ENCODE data around the gene PITPNC1. TPM values are rescaled to one million over a fixed set of nuclear protein-coding genes. Genes with fewer than 3 reads are reported as not detected.

PITPNC1 gene
- total RNA-seq, 1 experiment from 2014 or later, result 23.1 TPM

DNA sequence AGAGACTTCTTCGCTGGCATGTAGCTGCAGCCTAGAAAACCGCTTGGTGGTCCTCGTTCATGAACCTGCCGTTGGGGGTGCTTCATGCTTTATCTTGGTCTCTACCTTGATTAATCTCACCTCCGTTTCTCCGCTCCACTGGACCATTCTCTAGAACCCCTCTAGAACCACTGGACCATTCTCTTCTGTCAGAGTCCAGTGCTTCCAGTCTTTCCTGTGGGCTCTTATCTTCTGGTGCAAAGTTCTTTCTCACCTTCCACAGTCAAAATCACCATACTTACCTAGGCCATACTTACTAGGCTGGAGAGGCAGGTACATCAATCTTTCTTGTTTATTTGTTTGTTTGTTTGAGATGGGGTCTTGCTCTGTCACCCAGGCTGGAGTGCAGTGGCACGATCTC, 71.4 kb downstream of the PITPNC1 start:
- no TSS peak for BruUV-seq (replicated peaks)
- Histone ChIP-seq H3K9me3 (ENCODE audit: low read length) (no peaks in the 10 kb centered on the region), H2AFZ (ENCODE audit: low read length) (no peak overlapping the region), H3K27ac (ENCODE audit: low read length) (no peak overlapping the region), H3K4me2 (ENCODE audit: low read length) (no peak overlapping the region), H3K36me3 (ENCODE audit: low read depth, low read length) (no peaks in the 10 kb centered on the region), H3K79me2 (ENCODE audit: low read length) (no peaks in the 10 kb centered on the region), H3K4me3 (ENCODE audit: low read length) (no peak overlapping the region), H3K9ac (ENCODE audit: low read length) (no peak overlapping the region), H3K4me1 (ENCODE audit: insufficient read depth, low read length) (no peaks in the 10 kb centered on the region), H4K20me1 (ENCODE audit: low read length) (no peaks in the 10 kb centered on the region), H3K27me3 (ENCODE audit: low read length) (no peaks in the 10 kb centered on the region), H3K9me2 (replicated peaks; ENCODE audit: low read length) (no peaks in the 10 kb centered on the region), H3F3A (ENCODE audit: low read length, unreplicated experiment) (no peaks in the 10 kb centered on the region)
- ChIA-PET CTCF (no interaction called here), POLR2A (ENCODE audit: unreplicated experiment) (no interaction called here)
- TF ChIP-seq EZH2phosphoT487 (IDR thresholded peaks at IDR 0.05; ENCODE audit: borderline replicate concordance, low read length), result no peak
- no peak for TF ChIP-seq EZH2 (IDR thresholded peaks at IDR 0.05; ENCODE audit: low read length, unreplicated experiment)
- TF ChIP-seq, protein P1, sequence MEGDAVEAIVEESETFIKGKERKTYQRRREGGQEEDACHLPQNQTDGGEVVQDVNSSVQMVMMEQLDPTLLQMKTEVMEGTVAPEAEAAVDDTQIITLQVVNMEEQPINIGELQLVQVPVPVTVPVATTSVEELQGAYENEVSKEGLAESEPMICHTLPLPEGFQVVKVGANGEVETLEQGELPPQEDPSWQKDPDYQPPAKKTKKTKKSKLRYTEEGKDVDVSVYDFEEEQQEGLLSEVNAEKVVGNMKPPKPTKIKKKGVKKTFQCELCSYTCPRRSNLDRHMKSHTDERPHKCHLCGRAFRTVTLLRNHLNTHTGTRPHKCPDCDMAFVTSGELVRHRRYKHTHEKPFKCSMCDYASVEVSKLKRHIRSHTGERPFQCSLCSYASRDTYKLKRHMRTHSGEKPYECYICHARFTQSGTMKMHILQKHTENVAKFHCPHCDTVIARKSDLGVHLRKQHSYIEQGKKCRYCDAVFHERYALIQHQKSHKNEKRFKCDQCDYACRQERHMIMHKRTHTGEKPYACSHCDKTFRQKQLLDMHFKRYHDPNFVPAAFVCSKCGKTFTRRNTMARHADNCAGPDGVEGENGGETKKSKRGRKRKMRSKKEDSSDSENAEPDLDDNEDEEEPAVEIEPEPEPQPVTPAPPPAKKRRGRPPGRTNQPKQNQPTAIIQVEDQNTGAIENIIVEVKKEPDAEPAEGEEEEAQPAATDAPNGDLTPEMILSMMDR (conservative IDR thresholded peaks at IDR 0.05; ENCODE audit: low read depth, low read length), result no peak
- no peak for DNase-seq
- intact Hi-C loops (cut with micrococcal nuclease), result no loop called here
- ATAC-seq, result no peak

DNA sequence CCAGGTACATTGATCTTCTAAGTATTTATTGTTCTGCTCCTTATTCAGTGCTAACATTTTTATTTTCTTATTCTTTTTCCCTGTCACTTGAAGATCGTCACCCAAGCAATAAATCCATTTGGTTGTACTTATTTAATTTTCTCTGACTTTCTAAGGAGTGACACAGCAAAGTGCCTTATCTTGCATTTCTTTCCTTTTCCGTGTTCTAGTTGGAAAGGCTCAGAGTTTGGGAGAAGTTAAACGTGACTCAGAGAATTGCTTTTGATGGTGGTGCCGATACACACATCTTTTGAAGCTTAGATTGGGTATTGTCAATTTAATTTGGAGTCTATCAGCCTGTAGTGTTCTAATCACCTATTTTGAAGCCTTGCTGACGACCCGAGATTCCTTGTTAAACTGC, 72.0 kb downstream of the PITPNC1 start:
- Histone ChIP-seq H3K27ac (ENCODE audit: low read length) (no peak overlapping the region), H3K4me2 (ENCODE audit: low read length) (no peak overlapping the region), H3K9me3 (ENCODE audit: low read length) (no peaks in the 10 kb centered on the region), H3K27me3 (ENCODE audit: low read length) (no peaks in the 10 kb centered on the region), H2AFZ (ENCODE audit: low read length) (no peak overlapping the region), H3F3A (ENCODE audit: low read length, unreplicated experiment) (no peaks in the 10 kb centered on the region), H3K36me3 (ENCODE audit: low read depth, low read length) (no peaks in the 10 kb centered on the region), H3K9me2 (replicated peaks; ENCODE audit: low read length) (no peaks in the 10 kb centered on the region), H3K4me3 (ENCODE audit: low read length) (no peak overlapping the region), H3K79me2 (ENCODE audit: low read length) (no peaks in the 10 kb centered on the region), H3K4me1 (ENCODE audit: insufficient read depth, low read length) (no peaks in the 10 kb centered on the region), H3K9ac (ENCODE audit: low read length) (no peak overlapping the region), H4K20me1 (ENCODE audit: low read length) (no peaks in the 10 kb centered on the region)
- intact Hi-C loops (cut with micrococcal nuclease), result no loop called here
- BruUV-seq (replicated peaks), result no TSS peak
- ChIA-PET POLR2A (ENCODE audit: unreplicated experiment) (no interaction called here), CTCF (no interaction called here)
- ATAC-seq (no peak), DNase-seq (no peak)
- TF ChIP-seq EZH2 (IDR thresholded peaks at IDR 0.05; ENCODE audit: low read length, unreplicated experiment), result no peak
- TF ChIP-seq, protein P1 (conservative IDR thresholded peaks at IDR 0.05; ENCODE audit: low read depth, low read length), result no peak
- TF ChIP-seq EZH2phosphoT487 (IDR thresholded peaks at IDR 0.05; ENCODE audit: borderline replicate concordance, low read length), result no peak

DNA sequence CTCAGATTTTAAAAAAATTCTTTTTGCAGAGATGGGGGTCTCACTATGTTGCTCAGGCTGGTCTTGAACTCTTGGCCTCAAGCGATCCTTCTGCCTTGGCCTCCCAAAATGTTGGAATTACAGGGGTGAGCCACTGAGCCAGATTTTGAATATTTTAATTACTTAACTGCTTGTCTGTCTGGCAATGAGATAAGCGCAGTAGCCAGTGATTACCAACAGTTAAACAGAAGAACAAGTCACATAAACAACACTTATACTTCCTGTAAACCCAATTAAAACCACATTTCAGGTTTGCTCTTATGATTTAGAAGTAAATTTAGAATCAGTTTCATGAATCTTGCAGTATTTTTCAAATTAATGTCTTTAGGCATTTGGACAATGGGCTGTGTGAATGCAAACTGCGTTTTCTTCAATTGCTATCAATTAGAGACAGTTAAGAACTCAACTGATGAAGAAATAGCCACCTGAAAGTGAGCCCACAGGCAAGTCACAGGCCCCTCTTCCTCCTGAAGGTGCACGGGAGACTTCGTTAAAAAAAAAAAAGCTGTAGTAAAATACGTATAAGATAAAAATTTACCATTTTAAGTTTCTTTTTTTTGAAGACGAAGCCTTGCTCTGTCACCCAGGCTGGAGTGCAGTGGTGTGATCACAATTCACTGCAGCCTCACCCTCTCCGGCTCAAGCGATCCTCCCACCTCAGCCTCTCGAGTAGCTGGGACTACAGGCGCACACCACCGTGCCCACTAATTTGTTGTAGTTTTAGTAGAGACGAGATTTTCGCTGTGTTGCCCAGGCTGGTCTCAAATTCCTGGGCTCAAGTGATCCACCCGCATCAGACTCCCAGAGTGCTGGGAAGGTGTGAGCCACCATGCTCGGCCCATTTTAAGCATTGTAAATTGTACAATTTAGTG, 73.0 kb downstream of the PITPNC1 start:
- Histone ChIP-seq H3K4me3 (ENCODE audit: low read length) (no peak overlapping the region), H3K4me1 (ENCODE audit: insufficient read depth, low read length) (no peaks in the 10 kb centered on the region), H4K20me1 (ENCODE audit: low read length) (no peaks in the 10 kb centered on the region), H3K79me2 (ENCODE audit: low read length) (no peaks in the 10 kb centered on the region), H3K36me3 (ENCODE audit: low read depth, low read length) (no peaks in the 10 kb centered on the region), H3K9me2 (replicated peaks; ENCODE audit: low read length) (no peaks in the 10 kb centered on the region), H3K27ac (ENCODE audit: low read length) (no peak overlapping the region), H3K9me3 (ENCODE audit: low read length) (no peaks in the 10 kb centered on the region), H3K27me3 (ENCODE audit: low read length) (no peaks in the 10 kb centered on the region), H3F3A (ENCODE audit: low read length, unreplicated experiment) (no peaks in the 10 kb centered on the region), H3K4me2 (ENCODE audit: low read length) (no peak overlapping the region), H3K9ac (ENCODE audit: low read length) (no peak overlapping the region), H2AFZ (ENCODE audit: low read length) (no peak overlapping the region)
- intact Hi-C loops (cut with micrococcal nuclease), result no loop called here
- ChIA-PET POLR2A (ENCODE audit: unreplicated experiment) (no interaction called here), CTCF (interaction anchor here (0.5 kb wide), 1 partner anchor 8 kb away, joined by 4 read pairs; no protein-coding TSS in a partner anchor)
- TF ChIP-seq, protein P1 (conservative IDR thresholded peaks at IDR 0.05; ENCODE audit: low read depth, low read length), result no peak
- TF ChIP-seq EZH2phosphoT487 (IDR thresholded peaks at IDR 0.05; ENCODE audit: borderline replicate concordance, low read length) (no peak), EZH2 (IDR thresholded peaks at IDR 0.05; ENCODE audit: low read length, unreplicated experiment) (no peak)
- ATAC-seq (no peak), DNase-seq (no peak)
- BruUV-seq (replicated peaks), result no TSS peak

Measured in PC-3 (cell line).